ENCODE measurements around the gene BMPR1B. TPM values are rescaled to one million over a fixed set of nuclear protein-coding genes. Genes with fewer than 3 reads are reported as not detected.

The BMPR1B gene
- total RNA-seq, 2 donors from 2014 or later, result 28.6 to 59.8 TPM

- no peaks in the 10 kb centered on the region for H3K9me3 ChIP-seq
- intact Hi-C loops (cut with DNase I), result no loop called here
- 75% methylated on average over 3 of the region's 3 CpGs for WGBS
- H3K36me3 ChIP-seq, result no peaks in the 10 kb centered on the region
- no peak overlapping the region for H3K4me3 ChIP-seq
- no peak for DNase-seq (ENCODE audit: low spot score)
- peak overlapping the region in 1 of 2 donors; percentile 2 for H3K27ac ChIP-seq
- no peaks in the 10 kb centered on the region for H3K4me1 ChIP-seq (replicated peaks)
- no peaks in the 10 kb centered on the region for H3K27me3 ChIP-seq (replicated peaks; ENCODE audit: insufficient read depth)
- TF ChIP-seq POLR2A (IDR thresholded peaks at IDR 0.05) (no peak), CTCF (IDR thresholded peaks at IDR 0.05) (no peak), POLR2AphosphoS5 (IDR thresholded peaks at IDR 0.05) (no peak)
Measured at GRCh38 chr4:94766856-94767255, 9.1 kb downstream of the BMPR1B start.

- no peak for DNase-seq (ENCODE audit: low spot score)
- Histone ChIP-seq H3K27ac (peak overlapping the region in 1 of 2 donors; percentile 2), H3K9me3 (no peaks in the 10 kb centered on the region), H3K4me1 (replicated peaks) (no peaks in the 10 kb centered on the region), H3K27me3 (replicated peaks; ENCODE audit: insufficient read depth) (no peaks in the 10 kb centered on the region), H3K4me3 (no peak overlapping the region), H3K36me3 (no peaks in the 10 kb centered on the region)
- TF ChIP-seq CTCF (IDR thresholded peaks at IDR 0.05), result no peak
- intact Hi-C loops (cut with DNase I), result no loop called here
- 90% methylated on average over 1 of the region's 1 CpG for WGBS
Measured at GRCh38 chr4:94767446-94767845, 9.7 kb downstream of the BMPR1B start.

- no peak overlapping the region for H3K4me3 ChIP-seq
- no peak for DNase-seq (ENCODE audit: low spot score)
- intact Hi-C loops (cut with DNase I), result no loop called here
- TF ChIP-seq CTCF (IDR thresholded peaks at IDR 0.05) (no peak), POLR2AphosphoS5 (IDR thresholded peaks at IDR 0.05) (no peak), POLR2A (IDR thresholded peaks at IDR 0.05) (no peak)
- 35% methylated on average over 1 of the region's 1 CpG for WGBS
- no peaks in the 10 kb centered on the region for H3K9me3 ChIP-seq
- no peaks in the 10 kb centered on the region for H3K27me3 ChIP-seq (replicated peaks; ENCODE audit: insufficient read depth)
- no peaks in the 10 kb centered on the region for H3K36me3 ChIP-seq
- no peaks in the 10 kb centered on the region for H3K4me1 ChIP-seq (replicated peaks)
- H3K27ac ChIP-seq, result no peak overlapping the region
Measured at GRCh38 chr4:94782707-94783106, 25.0 kb downstream of the BMPR1B start.

- H3K4me1 ChIP-seq (replicated peaks), result no peaks in the 10 kb centered on the region
- H3K27ac ChIP-seq, result no peak overlapping the region
- 49% methylated on average over 4 of the region's 4 CpGs for WGBS
- intact Hi-C loops (cut with DNase I), result no loop called here
- H3K27me3 ChIP-seq (replicated peaks; ENCODE audit: insufficient read depth), result no peaks in the 10 kb centered on the region
- no peak overlapping the region for H3K4me3 ChIP-seq
- no peak for TF ChIP-seq POLR2A (IDR thresholded peaks at IDR 0.05)
- TF ChIP-seq POLR2AphosphoS5 (IDR thresholded peaks at IDR 0.05), result no peak
- no peak for TF ChIP-seq CTCF (IDR thresholded peaks at IDR 0.05)
- H3K9me3 ChIP-seq, result no peaks in the 10 kb centered on the region
- DNase-seq (ENCODE audit: low spot score), result no peak
- no peaks in the 10 kb centered on the region for H3K36me3 ChIP-seq
Measured at GRCh38 chr4:94791701-94792100, 33.9 kb downstream of the BMPR1B start.

GRCh38 chr4:94798808-94799207, 41.1 kb downstream of the BMPR1B start:
- TF ChIP-seq POLR2AphosphoS5 (IDR thresholded peaks at IDR 0.05) (no peak), CTCF (IDR thresholded peaks at IDR 0.05) (no peak), POLR2A (IDR thresholded peaks at IDR 0.05) (no peak)
- H3K4me3 ChIP-seq, result no peak overlapping the region
- H3K9me3 ChIP-seq, result no peaks in the 10 kb centered on the region
- H3K36me3 ChIP-seq, result no peaks in the 10 kb centered on the region
- H3K27ac ChIP-seq, result no peak overlapping the region
- H3K27me3 ChIP-seq (replicated peaks; ENCODE audit: insufficient read depth), result no peaks in the 10 kb centered on the region
- no peak for DNase-seq (ENCODE audit: low spot score)
- intact Hi-C loops (cut with DNase I), result no loop called here
- H3K4me1 ChIP-seq (replicated peaks), result no peaks in the 10 kb centered on the region
- WGBS, result 87% methylated on average over 3 of the region's 3 CpGs

Measured in prostate gland (tissue), 2 donors.